ENCODE measurements around the gene HSD17B11.
"Not testable (repeated sequence)": the region's sequence is repeated elsewhere in the genome, so short reads cannot be mapped to it uniquely, and the experiment has no call there.

Gene HSD17B11

DNA sequence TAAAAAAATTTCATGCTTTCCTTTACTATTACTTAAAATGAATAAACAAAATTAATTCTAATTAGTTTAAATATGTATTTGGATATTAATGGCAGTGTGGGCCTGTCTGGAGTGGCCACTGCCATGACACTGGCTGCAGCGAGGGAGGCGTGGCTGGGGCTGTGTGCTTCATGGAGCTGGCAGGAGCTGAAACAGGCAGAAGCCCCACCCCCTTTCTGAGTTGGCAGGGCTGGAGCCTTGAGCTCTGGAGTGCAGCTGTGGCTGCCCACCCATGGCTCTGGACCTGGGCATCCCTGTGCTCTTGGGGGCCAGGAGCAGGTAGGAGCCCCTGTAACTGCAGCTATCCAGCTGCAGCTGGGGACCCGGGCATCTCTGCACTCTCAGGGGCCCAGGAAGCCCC is 8.2 kb upstream of the HSD17B11 start:
- no peak overlapping the region for H3K4me3 ChIP-seq (ENCODE audit: low read depth, low read length)
- DNase-seq (ENCODE audit: low read depth): no peak
- TF ChIP-seq MYC (IDR thresholded peaks at IDR 0.05; ENCODE audit: low read depth, low read length) (no peak), POLR2A (IDR thresholded peaks at IDR 0.05; ENCODE audit: extremely low read depth, insufficient read length) (no peak)
- TF ChIP-seq, protein P1, sequence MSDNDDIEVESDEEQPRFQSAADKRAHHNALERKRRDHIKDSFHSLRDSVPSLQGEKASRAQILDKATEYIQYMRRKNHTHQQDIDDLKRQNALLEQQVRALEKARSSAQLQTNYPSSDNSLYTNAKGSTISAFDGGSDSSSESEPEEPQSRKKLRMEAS (IDR thresholded peaks at IDR 0.05; ENCODE audit: low read depth, low read length): no peak
- TF ChIP-seq, protein P2, sequence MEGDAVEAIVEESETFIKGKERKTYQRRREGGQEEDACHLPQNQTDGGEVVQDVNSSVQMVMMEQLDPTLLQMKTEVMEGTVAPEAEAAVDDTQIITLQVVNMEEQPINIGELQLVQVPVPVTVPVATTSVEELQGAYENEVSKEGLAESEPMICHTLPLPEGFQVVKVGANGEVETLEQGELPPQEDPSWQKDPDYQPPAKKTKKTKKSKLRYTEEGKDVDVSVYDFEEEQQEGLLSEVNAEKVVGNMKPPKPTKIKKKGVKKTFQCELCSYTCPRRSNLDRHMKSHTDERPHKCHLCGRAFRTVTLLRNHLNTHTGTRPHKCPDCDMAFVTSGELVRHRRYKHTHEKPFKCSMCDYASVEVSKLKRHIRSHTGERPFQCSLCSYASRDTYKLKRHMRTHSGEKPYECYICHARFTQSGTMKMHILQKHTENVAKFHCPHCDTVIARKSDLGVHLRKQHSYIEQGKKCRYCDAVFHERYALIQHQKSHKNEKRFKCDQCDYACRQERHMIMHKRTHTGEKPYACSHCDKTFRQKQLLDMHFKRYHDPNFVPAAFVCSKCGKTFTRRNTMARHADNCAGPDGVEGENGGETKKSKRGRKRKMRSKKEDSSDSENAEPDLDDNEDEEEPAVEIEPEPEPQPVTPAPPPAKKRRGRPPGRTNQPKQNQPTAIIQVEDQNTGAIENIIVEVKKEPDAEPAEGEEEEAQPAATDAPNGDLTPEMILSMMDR (IDR thresholded peaks at IDR 0.05; ENCODE audit: low read depth, low read length): no peak

DNA sequence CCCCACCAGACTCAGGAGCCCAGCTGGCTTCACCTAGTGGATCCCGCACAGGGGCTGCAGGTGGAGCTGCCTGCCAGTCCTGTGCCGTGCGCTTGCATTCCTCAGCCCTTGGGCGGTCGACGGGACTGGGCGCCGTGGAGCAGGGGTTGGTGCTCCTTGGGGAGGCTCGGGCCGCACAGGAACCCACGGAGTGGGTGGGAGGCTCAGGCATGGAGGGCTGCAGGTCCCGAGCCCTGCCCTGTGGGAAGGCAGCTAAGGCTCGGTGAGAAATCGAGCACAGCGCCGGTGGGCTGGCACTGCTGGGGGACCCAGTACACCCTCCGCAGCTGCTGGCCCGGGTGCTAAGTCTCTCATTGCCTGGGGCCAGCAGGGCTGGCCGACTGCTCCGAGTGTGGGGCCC is 4.9 kb upstream of the HSD17B11 start:
- not testable (repeated sequence) for DNase-seq (ENCODE audit: low read depth); H3K4me3 ChIP-seq (ENCODE audit: low read depth, low read length)

DNA sequence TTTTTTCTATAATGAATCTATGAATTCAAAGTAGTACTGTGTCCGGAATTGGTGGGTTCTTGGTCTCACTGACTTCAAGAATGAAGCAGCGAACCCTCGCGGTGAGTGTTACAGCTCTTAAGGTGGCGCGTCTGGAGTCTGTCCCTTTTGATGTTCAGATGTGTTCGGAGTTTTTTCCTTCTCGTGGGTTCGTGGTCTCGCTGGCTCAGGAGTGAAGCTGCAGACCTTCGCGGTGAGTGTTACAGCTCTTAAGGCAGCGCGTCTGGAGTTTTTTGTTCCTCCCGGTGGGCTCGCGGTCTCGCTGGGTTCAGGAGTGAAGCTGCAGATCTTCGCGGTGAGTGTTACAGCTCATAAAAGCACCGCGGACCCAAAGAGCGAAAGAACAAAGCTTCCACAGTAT is 4.1 kb upstream of the HSD17B11 start:
- not testable (repeated sequence) for DNase-seq (ENCODE audit: low read depth); H3K4me3 ChIP-seq (ENCODE audit: low read depth, low read length)

DNA sequence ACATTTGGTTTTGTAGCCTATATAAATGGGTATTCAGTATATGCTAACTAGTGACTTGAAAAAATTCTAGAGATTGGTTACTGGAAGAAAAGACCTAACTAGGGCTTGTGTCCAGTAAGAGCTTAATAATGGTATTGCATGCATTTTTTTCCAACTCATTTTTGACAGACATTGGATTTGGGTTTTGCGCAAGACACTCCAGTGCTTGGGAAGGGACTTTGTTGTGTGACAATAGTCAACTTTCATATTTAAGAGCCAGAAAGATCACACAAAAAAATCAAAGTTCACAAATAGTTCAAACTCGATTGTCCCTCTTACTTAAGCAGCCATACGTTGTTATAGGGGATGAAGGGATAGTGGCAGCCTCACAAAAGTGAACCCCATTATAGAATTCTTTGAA is 1.2 kb upstream of the HSD17B11 start:
- DNase-seq (ENCODE audit: low read depth): peak; percentile 18
- peak overlapping the region; percentile 100 for H3K4me3 ChIP-seq (ENCODE audit: low read depth, low read length)
- TF ChIP-seq POLR2A (IDR thresholded peaks at IDR 0.05; ENCODE audit: extremely low read depth, insufficient read length) (no peak), MYC (IDR thresholded peaks at IDR 0.05; ENCODE audit: low read depth, low read length) (no peak)
- TF ChIP-seq, protein P1 (IDR thresholded peaks at IDR 0.05; ENCODE audit: low read depth, low read length): no peak
- TF ChIP-seq, protein P2 (IDR thresholded peaks at IDR 0.05; ENCODE audit: low read depth, low read length): no peak

DNA sequence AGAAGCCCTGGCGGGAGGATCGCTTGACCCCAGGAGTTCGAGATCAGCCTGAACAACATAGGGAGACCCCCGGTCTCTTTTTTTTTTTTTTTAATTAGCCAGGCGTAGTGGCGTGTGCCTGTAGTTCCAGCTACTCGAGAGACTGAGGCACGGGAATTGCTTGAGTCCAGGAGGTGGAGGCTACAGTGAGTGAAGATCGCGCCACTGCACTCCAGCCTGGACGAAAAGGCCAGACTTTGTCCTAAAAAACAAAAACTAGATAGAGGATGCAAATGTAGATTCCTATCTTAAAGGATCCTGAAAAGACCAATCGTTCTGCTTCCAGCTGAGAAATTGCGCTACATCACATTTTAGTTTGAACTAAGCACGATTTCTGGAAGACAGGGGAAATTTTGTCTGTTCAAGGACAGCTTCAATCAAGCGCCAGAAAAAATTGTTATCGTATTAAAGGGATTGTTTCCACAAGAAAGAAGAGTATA is 627 bp upstream of the HSD17B11 start:
- TF ChIP-seq, protein P2 (IDR thresholded peaks at IDR 0.05; ENCODE audit: low read depth, low read length): no peak
- TF ChIP-seq, protein P1 (IDR thresholded peaks at IDR 0.05; ENCODE audit: low read depth, low read length): no peak
- no peak for TF ChIP-seq POLR2A (IDR thresholded peaks at IDR 0.05; ENCODE audit: extremely low read depth, insufficient read length)
- no peak for TF ChIP-seq MYC (IDR thresholded peaks at IDR 0.05; ENCODE audit: low read depth, low read length)
- H3K4me3 ChIP-seq (ENCODE audit: low read depth, low read length): peak overlapping the region; percentile 100
- DNase-seq (ENCODE audit: low read depth): no peak

DNA sequence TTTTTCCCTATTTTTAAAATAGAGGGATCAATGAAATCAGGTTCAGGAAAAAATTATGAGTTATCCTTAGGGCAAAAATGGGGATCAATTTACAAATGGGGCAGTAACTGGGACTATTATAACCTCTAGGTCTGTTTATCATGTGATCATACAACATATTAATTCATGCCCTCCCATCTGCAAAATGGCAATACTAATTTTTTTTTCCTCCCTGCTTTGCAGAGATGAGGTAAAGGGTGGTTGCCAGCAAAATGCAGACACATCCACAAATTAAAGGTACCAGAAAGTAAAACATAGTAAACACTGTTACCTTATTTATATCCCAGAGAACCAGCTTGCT is 467 bp downstream of the HSD17B11 start:
- no peak for TF ChIP-seq MYC (IDR thresholded peaks at IDR 0.05; ENCODE audit: low read depth, low read length)
- TF ChIP-seq POLR2A (IDR thresholded peaks at IDR 0.05; ENCODE audit: extremely low read depth, insufficient read length): no peak
- TF ChIP-seq, protein P2 (IDR thresholded peaks at IDR 0.05; ENCODE audit: low read depth, low read length): no peak
- TF ChIP-seq, protein P1 (IDR thresholded peaks at IDR 0.05; ENCODE audit: low read depth, low read length): no peak
- H3K4me3 ChIP-seq (ENCODE audit: low read depth, low read length): peak overlapping the region; percentile 100
- no peak for DNase-seq (ENCODE audit: low read depth)

DNA sequence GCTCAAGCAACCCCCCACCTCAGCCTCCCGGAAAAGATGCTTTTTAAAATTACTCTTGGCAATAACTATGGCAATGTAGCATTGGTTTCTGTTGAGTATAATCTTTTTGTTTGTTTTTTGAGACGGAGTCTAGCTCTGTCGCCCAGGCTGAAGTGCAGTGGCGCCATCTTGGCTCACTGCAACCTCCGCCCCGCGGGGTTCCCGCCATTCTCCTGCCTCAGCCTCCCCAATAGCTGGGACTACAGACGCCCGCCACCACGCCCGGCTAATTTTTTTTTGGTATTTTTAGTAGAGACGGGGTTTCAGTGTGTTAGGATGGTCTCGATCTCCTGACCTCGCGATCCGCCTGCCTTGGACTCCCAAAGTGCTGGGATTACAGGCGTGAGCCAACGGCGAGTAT is 933 bp downstream of the HSD17B11 start:
- peak; percentile 52 for DNase-seq (ENCODE audit: low read depth)
- peak overlapping the region; percentile 100 for H3K4me3 ChIP-seq (ENCODE audit: low read depth, low read length)

DNA sequence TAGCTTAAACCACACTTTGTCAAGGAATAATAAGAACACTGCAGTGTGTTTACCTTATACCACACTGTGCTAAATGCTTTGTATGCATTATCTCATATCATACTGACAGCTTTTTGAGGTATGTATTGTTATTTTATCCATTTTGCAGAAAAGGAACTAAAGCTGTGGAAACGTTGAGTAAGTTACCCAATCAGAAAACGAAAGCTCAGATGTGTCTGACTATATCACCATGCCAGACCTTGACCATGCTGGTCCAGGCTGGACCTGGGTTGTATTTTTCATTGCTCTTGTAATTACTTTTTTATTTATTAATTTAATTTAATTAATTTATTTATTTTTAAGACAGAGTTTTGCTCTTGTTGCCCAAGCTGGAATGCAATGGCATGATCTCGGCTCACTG is 2.1 kb downstream of the HSD17B11 start:
- TF ChIP-seq, protein P1 (IDR thresholded peaks at IDR 0.05; ENCODE audit: low read depth, low read length): 0 out of 2 replicates have a peak, but pooled peaks have one; percentile 7
- TF ChIP-seq POLR2A (IDR thresholded peaks at IDR 0.05; ENCODE audit: extremely low read depth, insufficient read length): no peak
- H3K4me3 ChIP-seq (ENCODE audit: low read depth, low read length): peak overlapping the region; percentile 100
- peak; percentile 48 for DNase-seq (ENCODE audit: low read depth)
